A673 (cell line): ENCODE data around the gene STXBP4. TPM values are rescaled to one million over a fixed set of nuclear protein-coding genes. Genes with fewer than 3 reads are reported as not detected.

Source experiments
- BruUV-seq: library from RNA; stranded (reverse); fragments of 400-500 nt; replicated peaks from 2 replicates; lab custom pipeline; 2021; lab: Mats Ljungman, UMichigan
- CTCF ChIA-PET: fragments of 300-600 bp; sonication (Branson Sonifier 250); formaldehyde crosslinking; loops from one replicate; lab custom pipeline; 2022; ENCODE audit warnings: antibody characterized with exemption; lab: Charles Lee
- POLR2A ChIA-PET: fragments of 300-600 bp; sonication (Branson Sonifier 250); formaldehyde crosslinking; loops from one replicate; lab custom pipeline; 2022; ENCODE audit warnings: antibody characterized with exemption; ENCODE audit not compliant: low non-redundant PET; lab: Charles Lee
- DNase-seq: peaks from one replicate; pipeline ENCODE4 v3.0.0-alpha.2; 2015; ENCODE audit warnings: low spot score
- H3K27ac ChIP-seq: fragments of 200-600 bp; sonication (generic); 2 replicates; pipeline ENCODE4 v1.5.1; 2016; ENCODE audit warnings: mixed run types, low read depth, mild to moderate bottlenecking, mixed read lengths, antibody characterized with exemption, low read length; ENCODE audit not compliant: poor library complexity, severe bottlenecking
- H3K27me3 ChIP-seq: fragments of 200-600 bp; sonication (generic); replicated peaks from 2 replicates; pipeline ENCODE4 v1.6.1; 2017; ENCODE audit warnings: mixed run types, low read depth, mild to moderate bottlenecking, mixed read lengths, antibody characterized with exemption, low read length; ENCODE audit not compliant: insufficient read depth, poor library complexity
- H3K36me3 ChIP-seq: fragments of 200-600 bp; sonication (generic); 2 replicates; pipeline ENCODE4 v1.6.1; 2016; ENCODE audit warnings: mixed run types, mild to moderate bottlenecking, mixed read lengths, antibody characterized with exemption, low read length; ENCODE audit not compliant: insufficient read depth, poor library complexity, severe bottlenecking
- H3K4me1 ChIP-seq: fragments of 200-600 bp; sonication (generic); 2 replicates; pipeline ENCODE4 v1.6.1; 2017; ENCODE audit warnings: mixed run types, mild to moderate bottlenecking, mixed read lengths, antibody characterized with exemption, low read length; ENCODE audit not compliant: insufficient read depth, poor library complexity, severe bottlenecking
- H3K4me3 ChIP-seq: fragments of 200-600 bp; sonication (generic); 2 replicates; pipeline ENCODE4 v1.5.1; 2016; ENCODE audit warnings: low read depth, mixed run types, mild to moderate bottlenecking, mixed read lengths, low read length; ENCODE audit not compliant: poor library complexity, severe bottlenecking
- H3K9me3 ChIP-seq: fragments of 200-600 bp; sonication (generic); 2 replicates; pipeline ENCODE4 v1.6.1; 2016; ENCODE audit warnings: mixed run types, low read depth, mild to moderate bottlenecking, mixed read lengths, antibody characterized with exemption, low read length; ENCODE audit not compliant: poor library complexity, severe bottlenecking
- EZH2 ChIP-seq: fragments of 200-600 bp; sonication (generic); IDR thresholded peaks from 2 replicates; pipeline ENCODE4 v1.6.1; 2017; ENCODE audit warnings: borderline replicate concordance, low read depth, mild to moderate bottlenecking, mixed read lengths, antibody characterized with exemption, low read length; ENCODE audit not compliant: poor library complexity, severe bottlenecking
- intact Hi-C: fragments of 100-400 bp; cut with micrococcal nuclease; formaldehyde crosslinking; loops from one replicate; pipeline ENCODE4 v1.10.0; 2022; ENCODE audit not compliant: unreplicated experiment
- total RNA-seq: library from RNA; stranded (reverse); gene quantifications from 2 replicates; pipeline ENCODE4 v1.2.3, GENCODE V29; 2021
- TF ChIP-seq, protein P1 (sequence below): fragments of 300-800, 200-600 bp; sonication (generic); conservative IDR thresholded peaks from 2 replicates; pipeline ENCODE4 v1.5.1; 2017; ENCODE audit warnings: low read depth, mild to moderate bottlenecking, antibody characterized with exemption, low read length, moderate library complexity, mixed read lengths

Gene STXBP4
- total RNA-seq, 1 experiment from 2014 or later: 24.2 TPM

GRCh38 chr17:55190748-55191147, 222.2 kb downstream of the STXBP4 start:
- BruUV-seq: no TSS peak
- Histone ChIP-seq H3K27ac (no peak overlapping the region), H3K9me3 (no peaks in the 10 kb centered on the region), H3K27me3 (no peaks in the 10 kb centered on the region), H3K4me1 (no peaks in the 10 kb centered on the region), H3K4me3 (no peak overlapping the region), H3K36me3 (no peaks in the 10 kb centered on the region)
- no peak for TF ChIP-seq EZH2
- TF ChIP-seq, protein P1, sequence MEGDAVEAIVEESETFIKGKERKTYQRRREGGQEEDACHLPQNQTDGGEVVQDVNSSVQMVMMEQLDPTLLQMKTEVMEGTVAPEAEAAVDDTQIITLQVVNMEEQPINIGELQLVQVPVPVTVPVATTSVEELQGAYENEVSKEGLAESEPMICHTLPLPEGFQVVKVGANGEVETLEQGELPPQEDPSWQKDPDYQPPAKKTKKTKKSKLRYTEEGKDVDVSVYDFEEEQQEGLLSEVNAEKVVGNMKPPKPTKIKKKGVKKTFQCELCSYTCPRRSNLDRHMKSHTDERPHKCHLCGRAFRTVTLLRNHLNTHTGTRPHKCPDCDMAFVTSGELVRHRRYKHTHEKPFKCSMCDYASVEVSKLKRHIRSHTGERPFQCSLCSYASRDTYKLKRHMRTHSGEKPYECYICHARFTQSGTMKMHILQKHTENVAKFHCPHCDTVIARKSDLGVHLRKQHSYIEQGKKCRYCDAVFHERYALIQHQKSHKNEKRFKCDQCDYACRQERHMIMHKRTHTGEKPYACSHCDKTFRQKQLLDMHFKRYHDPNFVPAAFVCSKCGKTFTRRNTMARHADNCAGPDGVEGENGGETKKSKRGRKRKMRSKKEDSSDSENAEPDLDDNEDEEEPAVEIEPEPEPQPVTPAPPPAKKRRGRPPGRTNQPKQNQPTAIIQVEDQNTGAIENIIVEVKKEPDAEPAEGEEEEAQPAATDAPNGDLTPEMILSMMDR: no peak
- CTCF ChIA-PET: no interaction called here
- intact Hi-C loops: no loop called here
- DNase-seq: no peak
- POLR2A ChIA-PET: no interaction called here

GRCh38 chr17:55198690-55199370, 230.3 kb downstream of the STXBP4 start:
- ChIA-PET CTCF (no interaction called here), POLR2A (no interaction called here)
- no TSS peak for BruUV-seq
- H3K4me3 ChIP-seq: no peak overlapping the region
- H3K27ac ChIP-seq: peak overlapping the region; percentile 46
- H3K4me1 ChIP-seq: peaks cover 40% of the 10 kb centered on the region
- no peaks in the 10 kb centered on the region for H3K36me3 ChIP-seq
- peaks cover 6% of the 10 kb centered on the region for H3K9me3 ChIP-seq
- TF ChIP-seq EZH2: no peak
- TF ChIP-seq, protein P1: no peak
- intact Hi-C loops: no loop called here
- DNase-seq: peak; percentile 63
- no peaks in the 10 kb centered on the region for H3K27me3 ChIP-seq

DNA sequence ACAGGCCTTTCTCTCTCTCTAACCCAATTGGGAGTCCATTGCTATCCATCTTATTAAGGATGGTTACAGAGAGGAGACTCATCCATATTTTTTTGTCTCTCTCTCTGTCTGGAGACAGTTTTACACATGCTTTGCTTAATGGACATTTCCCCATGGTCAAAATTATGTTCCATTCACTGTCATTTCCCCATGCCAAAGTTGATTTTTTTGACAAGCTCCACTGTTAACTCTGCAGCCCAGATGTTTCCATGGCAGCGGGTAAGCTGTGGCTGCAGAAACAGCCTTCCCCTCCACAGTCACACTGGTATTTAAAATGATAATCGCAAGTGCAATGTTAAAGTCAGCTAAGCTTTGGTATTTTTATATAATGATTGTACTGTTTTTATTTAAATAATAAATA, 232.3 kb downstream of the STXBP4 start:
- DNase-seq: peak; percentile 48
- intact Hi-C loops: no loop called here
- peaks cover 13% of the 10 kb centered on the region for H3K9me3 ChIP-seq
- no TSS peak for BruUV-seq
- H3K36me3 ChIP-seq: no peaks in the 10 kb centered on the region
- CTCF ChIA-PET: no interaction called here
- TF ChIP-seq EZH2: no peak
- TF ChIP-seq, protein P1: no peak
- H3K4me1 ChIP-seq: peaks cover 41% of the 10 kb centered on the region
- POLR2A ChIA-PET: interaction anchor here (0.6 kb wide), 1 partner anchor 15 kb away, joined by 4 read pairs; no protein-coding TSS in a partner anchor
- H3K27me3 ChIP-seq: no peaks in the 10 kb centered on the region
- no peak overlapping the region for H3K4me3 ChIP-seq
- peak overlapping the region; percentile 46 for H3K27ac ChIP-seq
